ENCODE data around the gene TTC39C.
A peak's percentile ranks its signal among the peaks of the same experiment; 100 is the strongest.

The TTC39C gene

DNA sequence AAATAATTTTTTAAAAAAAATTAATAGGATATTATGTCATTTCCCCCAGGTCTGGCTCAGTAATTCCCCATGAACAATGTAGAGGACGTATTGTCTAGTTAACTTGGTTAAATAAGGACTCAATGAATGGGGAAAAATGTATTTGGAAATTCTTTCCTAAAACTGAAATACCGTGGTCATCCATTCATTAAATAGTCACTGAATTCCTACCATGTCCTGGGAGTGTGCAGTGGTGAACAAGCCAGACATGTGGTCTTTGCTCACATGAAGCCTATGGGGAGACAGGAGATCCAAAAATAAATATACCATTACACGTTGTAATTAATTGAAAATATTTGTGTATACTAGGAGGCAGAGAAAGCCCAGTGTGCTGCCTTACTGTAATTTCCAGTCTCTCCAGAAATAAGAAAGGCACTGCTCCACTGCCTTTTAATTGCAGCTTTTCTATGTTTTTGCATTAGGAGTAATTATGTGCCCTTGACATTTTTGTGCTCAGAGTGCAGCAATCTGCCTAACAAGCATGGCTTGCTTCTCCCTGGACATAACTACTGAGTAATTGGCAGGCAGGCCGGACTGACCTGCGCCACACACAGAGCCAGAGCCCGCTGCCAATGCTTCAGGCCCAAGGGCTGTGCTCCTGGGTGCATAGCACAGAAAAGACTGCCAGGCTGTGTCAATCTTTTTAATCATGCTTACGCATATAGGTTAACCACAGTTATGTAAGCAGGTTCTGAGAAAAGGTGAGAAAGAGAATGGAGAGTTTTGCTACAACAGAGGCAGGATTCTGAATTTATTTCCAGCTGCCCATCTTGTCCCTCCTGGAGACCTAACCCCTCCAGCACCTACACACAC, 22.2 kb upstream of the TTC39C start:
- no peak for DNase-seq

DNA sequence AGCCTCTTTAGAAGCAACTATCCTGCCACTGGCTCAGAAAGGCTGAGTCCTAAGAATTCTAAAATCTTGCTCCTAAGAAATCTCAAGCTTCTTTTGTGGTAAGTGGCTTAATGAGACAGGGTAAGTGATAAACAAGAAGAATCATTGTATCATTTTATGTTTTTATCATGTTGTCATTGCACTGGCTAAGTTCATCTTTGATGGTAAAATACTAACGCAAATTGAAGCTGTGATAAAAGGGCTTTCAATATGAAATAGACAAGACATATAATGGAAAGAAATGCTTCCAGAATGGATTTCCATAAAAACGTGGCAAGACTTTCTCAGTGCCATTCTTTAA, 21.6 kb upstream of the TTC39C start:
- DNase-seq: no peak

DNA sequence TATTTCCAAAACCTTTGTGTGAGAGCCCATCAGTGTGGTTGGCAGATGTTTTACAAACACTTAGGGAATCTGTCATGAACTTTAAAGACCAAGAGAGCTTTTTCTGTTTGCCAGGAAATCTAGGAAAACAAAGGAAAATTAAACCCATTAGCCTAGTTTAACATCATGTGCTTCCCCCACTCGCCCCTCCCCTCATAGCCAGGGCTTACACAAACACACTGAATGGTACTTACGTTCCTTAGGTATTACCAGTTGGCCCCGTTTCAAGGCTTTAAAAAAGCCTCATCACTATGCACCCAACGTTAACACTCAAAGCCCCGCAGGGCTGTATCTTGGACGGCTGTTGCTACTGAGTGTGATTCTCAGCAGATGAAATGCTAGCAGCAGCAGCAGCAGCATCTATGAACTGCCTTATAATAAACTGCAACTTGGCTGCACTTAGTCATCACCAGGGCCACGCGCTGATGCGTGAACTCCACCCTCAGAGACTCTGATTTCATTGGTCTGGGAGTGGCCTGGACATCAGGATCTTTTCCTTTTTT, 20.1 kb upstream of the TTC39C start:
- DNase-seq: no peak

DNA sequence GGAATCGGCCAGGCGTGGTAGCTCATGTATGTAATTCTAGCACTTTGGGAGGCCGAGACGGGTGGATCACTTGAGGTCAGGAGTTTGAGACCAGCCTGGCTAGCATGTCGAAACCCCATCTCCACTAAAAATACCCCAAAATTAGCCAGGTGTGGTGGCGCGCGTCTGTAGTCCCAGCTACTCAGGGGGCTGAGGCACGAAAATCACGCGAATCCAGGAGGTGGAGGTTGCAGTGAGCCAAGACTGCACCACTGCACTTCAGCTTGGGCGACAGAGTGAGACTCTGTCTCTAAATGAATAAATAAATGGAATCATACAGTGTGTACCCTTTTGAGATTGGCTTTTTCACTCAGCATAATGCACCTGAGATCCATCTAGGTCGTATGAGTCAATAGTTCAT, 19.4 kb upstream of the TTC39C start:
- no peak for DNase-seq

DNA sequence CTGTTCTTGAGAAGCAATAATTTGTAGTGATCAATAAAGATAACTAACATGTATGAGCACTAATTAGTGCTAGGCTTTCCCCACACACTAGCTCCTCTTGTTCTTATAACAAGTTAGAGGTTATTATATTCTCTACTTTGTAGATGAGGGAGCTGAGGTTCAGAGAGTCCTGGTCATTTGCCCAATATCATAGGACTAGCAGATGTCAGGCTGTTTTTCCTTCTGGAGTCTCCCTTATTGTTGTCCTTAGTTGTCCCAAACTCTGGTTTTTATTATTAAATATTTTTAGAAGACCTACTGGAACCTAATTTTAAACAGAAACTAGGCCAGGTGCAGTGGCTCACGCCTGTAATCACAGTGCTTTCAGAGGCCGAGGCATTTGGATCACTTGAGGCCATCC, 16.5 kb upstream of the TTC39C start:
- no peak for DNase-seq

DNA sequence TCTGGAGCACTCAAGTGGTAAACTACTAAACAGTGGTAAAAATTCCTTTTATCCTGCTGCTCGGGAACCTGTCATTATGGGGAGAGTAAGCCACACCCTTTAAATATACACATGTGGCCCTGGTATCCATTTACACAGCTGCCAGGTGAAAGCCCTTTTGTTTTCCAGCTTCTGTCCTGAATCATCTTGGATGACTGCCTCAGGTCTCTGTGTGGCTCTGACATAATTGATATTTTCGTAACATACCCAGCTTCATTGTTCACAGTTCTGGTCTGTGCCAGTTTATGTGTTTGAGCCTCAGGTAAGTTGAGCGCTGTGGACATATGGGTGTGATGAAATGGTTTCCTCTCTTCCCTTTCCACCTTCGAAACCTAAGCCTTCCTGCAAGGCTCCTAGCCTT, 15.7 kb upstream of the TTC39C start:
- no peak for DNase-seq

DNA sequence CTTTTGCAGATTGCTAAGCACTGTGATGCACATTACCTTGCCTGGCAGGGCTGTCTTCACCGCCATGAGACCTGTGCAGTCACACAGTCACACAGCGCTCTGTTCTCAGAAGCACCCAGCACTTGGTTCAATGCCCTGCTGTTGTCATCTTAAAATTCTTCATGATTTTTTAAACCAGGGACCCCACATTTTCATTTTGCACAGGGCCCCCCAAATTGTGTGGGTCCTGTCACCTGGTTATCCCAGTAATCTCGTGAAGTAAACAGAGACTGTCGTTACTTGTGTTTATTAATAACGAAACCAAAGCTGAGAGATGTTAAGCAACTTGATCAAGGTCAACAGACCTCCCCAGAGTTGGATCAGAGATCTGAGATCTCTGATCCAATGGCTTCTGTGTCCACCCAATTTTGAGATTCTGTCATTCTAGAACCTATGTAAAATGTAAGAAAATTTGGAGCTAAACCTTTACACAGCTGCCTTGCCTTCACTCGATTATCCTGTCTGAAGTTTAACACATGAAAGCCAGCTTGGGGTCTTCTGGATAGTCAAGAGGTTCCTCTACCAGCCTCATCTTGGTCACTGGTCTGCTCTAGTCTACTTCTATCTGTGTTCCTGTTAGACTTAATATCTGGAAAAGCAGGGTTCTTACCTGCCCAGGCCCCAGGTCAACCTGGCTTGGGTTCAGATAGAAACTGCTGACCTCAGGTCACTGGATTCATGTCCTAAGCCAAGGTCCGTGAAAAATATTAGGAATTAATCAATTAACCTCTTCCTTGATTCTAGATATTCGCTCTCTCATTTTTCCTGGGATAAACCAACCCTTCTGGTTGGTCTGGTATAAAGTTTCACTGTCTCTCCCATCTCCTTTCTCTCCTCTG, 13.7 kb upstream of the TTC39C start:
- DNase-seq: no peak

DNA sequence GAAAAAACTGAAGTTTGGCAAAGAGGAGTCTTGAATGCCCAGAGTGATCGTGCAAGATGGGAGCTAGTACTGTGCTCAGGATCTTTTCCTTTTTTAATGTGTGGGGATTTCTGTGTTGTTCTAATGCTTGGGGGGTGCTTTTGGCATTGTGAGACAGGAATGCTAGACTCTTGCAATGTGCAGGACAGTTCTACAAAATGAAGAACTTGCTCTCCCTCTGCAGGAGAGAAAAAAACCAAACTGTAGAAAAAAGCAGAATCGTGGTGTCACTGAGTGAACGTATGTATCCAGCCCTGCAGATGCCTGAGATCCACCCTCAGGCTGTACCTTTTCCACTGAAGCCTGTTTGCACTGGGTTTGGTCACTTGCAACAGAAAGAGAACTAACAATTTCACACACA, 12.1 kb upstream of the TTC39C start:
- no peak for DNase-seq

DNA sequence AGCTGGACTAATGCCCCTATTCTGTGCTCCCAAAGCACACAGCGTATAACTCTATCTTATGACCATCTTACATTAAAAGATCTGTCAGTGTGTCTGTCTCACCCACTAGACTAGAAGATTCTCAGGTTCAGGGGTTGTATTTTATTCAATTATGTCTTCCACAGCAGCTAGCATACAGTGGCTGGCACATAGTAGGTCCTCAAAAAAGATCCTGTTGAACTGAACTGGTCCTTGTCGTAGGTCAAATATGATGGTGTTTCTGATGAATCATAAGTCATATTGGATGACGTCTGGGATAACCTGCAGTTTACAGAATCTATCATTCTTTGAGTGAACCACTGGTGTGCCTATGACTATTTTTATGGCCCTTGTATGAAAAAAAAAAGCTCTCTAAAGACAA, 11.3 kb upstream of the TTC39C start:
- DNase-seq: no peak

DNA sequence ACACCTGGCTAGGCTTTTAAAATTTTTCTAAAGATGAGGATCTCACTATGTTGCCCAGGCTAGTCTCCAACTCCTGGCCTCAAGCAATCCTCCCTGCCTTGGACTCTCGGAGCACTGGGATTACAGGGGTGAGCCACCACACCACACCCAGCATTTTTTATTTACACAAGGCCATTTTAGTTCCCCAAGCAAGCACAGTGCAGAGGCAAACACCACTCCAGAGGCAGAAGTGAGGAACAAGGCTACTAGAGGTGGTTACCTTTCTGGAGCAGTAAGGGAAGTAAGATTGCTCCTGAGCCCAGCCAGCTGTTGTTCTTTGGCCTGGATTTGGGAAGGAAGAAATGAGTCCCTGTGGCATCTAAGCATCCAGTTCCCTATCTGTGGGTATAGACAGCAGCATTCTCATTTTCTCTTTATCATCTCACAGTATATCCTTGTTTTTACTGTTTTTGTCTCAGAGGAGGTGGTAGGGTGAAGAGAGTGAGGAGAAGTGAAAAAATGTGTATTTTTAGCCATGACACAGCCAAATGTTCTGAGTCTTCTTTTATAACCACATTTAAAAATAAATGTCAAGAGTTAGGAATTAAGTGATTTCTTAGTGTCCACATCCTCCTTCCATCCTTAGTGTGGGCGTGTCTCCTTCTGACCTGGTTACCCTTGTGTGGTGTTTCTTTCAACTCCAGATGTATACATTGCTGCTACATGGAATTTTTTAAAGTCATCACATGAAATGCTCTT, 10.5 kb upstream of the TTC39C start:
- no peak for DNase-seq

DNA sequence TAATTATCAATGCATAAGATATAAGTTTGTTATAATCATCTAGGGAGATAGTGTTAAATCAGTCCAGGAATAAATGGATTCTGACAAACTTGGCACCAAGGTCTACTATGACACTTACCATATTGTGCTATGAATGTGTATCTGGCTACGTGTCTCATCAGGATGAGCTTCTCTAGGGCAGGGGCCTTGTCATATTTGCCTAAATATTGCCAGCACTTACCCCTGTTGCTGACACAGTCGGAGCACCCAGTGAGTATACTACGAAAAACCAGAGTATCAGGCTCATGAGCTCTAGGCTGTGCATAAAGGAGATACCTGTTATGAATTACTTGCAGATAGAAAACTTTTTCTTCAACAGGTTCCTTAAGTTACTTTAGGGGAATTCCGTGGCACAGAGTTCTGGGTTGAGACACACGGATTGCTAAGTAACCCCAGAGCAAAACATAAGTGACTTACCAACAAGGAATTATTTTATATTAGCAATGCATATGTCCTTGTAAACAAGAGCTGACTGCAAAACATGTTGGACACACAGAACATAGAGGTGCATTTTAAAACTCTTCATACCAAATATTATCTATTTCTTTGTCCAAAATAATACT, 7.7 kb upstream of the TTC39C start:
- DNase-seq: no peak

DNA sequence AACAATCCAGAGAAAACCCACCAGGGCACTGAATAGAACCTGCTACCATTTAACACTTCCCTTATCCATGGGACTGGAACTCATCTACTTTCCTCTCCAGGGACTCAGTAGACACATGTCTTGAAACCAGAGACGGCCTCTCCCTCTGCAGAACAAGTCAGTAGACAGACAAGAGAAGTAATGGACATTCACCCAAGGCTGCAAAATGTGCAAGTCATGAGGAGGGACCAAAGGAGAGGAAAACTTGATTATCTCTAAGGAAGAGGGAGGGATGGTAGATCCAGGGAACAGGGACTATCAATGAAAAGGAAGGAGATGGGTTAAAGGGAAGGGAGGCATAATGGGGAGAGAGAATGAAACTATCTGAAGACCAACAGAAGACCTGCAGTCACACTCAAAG, 5.3 kb upstream of the TTC39C start:
- DNase-seq: no peak

DNA sequence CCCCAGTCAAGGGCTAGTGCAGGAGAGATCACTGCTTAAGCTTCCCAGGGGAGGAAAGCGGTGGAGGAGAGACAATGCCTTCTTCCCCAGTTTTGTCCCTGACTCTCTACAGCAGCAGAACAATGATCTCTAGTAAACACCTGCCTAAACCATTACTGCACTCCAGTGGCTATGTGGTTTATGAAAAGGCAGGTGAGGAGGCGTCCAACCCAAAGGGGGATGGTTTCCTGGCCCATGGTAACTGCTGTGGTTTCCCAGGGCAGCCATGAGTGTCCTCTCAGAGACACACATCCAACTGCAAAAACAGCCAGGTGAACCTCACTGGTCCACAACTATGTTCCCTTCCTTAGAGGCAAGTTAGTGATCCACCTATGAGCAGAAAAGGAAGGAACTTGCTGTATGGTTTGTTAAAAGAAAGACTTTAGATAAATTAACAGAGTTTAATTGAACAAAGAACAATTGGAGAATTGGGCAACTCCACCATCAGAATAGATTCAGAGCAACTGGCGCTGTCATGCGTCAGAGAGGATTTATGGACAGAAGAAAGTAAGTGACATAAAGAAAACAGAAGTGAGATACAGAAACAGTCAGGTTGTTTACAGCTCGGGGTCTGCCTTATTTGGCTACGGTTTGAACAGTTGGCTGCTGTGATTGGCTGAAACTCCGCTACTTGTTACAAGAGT, 4.8 kb upstream of the TTC39C start:
- DNase-seq: no peak

DNA sequence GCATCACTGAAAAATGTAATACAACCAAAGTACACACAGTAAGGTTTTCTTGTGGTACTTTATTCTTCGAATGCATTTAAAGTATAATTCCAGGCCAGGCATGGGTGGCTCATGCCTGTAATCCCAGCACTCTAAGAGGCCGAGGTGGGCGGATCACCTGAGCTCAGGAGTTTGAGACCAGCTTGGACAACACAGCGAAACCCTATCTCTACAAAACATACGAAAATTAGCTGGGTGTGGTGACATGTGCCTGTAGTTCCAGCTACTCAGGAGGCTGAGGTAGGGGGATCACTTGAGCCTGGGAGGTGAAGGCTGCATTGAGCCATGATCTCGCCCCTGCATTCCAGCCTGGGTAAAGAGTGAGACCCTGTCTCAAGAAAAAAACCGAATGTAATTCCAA, 3.9 kb upstream of the TTC39C start:
- no peak for DNase-seq

DNA sequence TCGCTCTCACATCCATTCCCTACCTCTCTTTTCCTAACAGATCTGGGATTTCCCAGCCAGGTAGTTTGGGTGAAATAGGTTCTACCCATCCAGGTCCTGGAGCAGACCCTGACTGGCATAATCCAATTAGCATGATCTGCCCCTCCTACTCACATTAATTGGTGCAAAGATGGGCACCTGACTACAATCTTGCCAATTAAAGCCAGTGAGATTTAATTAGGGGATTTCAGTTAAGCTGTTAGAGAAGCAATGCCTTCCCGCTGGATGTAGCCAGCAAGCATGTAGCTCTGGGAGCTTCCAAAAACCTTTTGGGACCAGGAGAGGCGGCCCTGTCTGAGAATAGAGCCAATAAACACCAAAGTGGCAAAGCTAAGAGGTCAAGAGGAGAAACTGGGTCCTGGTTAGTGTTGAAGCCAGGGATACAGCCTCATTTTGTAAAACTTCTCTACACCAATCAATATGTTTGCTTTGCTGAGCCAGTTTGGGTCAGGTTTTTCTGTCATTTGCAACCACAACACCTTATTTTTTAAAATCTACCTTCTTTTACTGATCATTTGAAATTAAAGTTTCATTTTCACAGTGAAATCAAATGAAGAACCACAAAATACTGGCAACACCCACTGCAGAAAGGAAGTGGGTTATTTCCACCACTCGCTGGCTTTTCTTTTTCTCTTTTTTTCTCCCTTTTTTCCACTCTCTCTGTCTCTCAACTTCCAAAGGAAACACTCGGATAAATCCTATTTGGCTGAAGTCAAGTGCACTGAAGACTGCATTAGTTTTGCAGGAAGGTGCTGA, 3.2 kb upstream of the TTC39C start:
- no peak for DNase-seq

DNA sequence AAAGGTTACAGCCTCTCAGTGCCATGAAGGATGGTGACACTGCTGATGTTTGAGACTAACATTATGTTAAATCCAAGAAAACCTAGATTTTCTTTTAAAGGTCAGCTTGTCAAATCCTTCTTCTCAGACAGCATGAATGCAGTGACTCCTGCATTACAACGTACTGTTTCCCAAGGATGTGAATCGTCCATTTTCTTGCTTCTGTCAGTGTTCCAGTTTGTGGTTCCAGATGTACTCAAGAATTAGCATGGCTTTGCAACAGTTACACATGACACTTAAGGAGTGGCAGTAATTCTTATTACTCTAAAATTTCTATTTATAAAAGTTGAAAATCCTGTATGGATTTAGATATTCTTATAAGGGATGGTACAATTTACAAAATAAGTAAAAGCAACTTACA, 1.5 kb upstream of the TTC39C start:
- no peak for DNase-seq

DNA sequence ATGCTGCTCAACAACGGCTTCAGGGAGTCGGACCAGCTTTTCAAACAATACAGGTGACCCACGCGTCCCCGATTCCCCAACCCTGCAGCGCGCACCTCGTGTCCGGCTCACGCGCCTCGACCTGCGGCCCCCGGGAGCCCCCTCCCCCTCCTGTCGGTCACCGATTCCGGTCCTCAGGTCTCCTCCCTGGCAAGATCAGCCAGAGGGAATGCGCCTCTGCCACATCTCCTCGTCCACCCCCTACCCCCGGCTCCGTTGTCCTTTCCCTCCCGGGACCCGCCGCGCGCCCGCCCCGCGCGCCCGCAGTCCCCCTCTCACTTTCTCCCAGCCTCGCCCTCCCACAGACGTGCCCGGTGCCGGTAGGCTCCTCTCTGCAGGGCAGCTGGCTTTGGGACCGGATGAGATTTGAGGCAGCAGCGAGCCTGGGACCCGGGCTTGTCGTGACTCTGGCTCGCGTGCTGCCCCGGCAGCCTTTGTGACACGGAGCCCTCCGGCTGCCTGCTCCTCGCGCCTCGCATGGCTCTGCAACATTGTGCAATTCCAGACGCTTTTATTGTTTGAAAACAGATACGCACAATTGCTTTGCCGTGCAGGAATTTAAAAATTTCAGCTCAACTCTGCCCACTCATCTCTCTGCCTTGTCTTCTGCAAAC, 558 bp downstream of the TTC39C start:
- no peak for DNase-seq

DNA sequence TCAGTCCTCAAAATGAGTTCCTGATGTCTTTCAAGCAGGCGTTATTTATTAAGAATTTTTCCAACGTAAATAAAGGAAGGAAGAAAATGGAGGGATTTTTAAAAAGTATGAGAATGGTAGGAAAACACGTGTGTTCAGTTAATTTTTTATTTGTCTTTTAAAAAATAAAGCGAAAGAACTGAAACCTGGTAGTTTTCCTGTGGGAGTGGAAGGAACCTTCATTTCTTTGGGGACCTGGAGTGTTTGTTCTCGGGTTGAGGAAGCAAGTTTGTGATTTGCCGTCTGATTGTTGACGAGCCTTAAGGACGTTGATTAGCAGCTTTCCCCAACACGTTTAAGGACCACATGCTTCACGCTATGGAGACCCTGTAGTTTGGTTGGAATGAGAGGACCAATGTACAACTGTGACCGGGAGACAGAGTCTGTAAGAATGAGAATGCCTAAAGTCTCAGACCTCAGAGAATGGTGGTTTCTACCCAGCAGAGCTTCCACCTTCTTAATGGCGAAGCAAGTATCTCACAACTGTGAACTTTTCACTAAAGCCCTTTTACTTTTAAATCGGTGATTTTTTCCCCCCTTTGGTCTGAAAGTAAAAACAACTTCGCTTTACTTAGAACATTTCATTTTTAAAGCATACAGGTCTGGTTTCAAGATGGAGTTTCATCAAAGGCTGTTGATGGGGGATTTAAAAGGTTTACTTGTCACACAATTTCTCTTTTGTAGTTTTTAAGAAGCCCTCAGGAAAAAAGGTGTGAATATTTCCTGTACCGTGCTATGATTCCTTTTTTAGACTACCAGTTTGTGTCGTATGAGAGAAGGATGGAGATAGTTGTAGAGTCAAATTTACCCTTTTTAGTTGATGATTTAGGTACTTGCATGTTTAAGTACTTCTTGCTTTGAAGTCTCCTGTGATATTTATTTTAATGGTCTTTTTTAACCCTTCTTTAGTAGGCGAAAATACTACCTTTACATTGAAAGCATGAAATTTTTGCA, 1.4 kb downstream of the TTC39C start:
- no peak for DNase-seq

DNA sequence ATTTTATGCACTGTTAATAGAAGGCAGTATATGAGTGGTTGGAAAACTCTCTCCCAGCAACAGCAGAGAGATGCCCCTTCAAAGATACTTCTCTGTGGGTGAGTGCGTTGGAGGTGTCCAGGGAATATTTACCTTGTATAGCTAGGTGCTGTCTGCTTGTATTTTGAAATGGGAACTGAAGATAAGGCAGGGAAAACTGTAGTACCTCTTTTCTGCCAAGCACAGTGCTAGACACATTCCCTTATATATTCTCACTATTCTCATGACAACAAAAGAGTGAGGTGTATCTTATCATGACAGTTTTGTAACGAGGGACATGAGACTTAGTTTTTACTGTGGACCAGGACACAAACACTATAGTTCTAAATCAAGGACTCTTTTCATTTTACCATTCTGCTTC, 2.1 kb downstream of the TTC39C start:
- DNase-seq: peak; percentile 41

Measured in hematopoietic multipotent progenitor cell treated with erythropoietin and hydrocortisone succinate and interleukin-3 and kit ligand, for 8 days (in vitro differentiated cells).